Activated T-helper 1 cell treated with anti-CD3 and anti-CD28 coated beads, Interleukin-12 subunit alpha, Interleukin-12 subunit beta, Interleukin-2, Interleukin-4 antibody, amounts not matched to agents 30 ng/mL and 10 ng/mL and 1 ng/mL, durations not matched to agents 14 hours and 24 hours and 36 hours (primary cell): ENCODE results near the gene IGFBP1. TPM values are rescaled to one million over a fixed set of nuclear protein-coding genes. Genes with fewer than 3 reads are reported as not detected.

Experiments used
- DNase-seq: peaks from one replicate; pipeline ENCODE4 v3.0.0; 2021; ENCODE audit warnings: low spot score
- H3K27ac Mint-ChIP-seq: one replicate; pipeline ENCODE4 v1.8.0; 2021; ENCODE audit warnings: mild to moderate bottlenecking, mixed read lengths
- H3K27me3 Mint-ChIP-seq: one replicate; pipeline ENCODE4 v1.8.0; 2022; ENCODE audit warnings: mild to moderate bottlenecking, moderate library complexity, mixed read lengths; ENCODE audit not compliant: insufficient read depth
- H3K36me3 Mint-ChIP-seq: one replicate; pipeline ENCODE4 v1.8.0; 2021; ENCODE audit warnings: low read depth, mixed read lengths
- H3K4me1 Mint-ChIP-seq: one replicate; pipeline ENCODE4 v1.8.0; 2021; ENCODE audit warnings: low read depth, mixed read lengths
- H3K4me3 Mint-ChIP-seq: one replicate; pipeline ENCODE4 v1.8.0; 2021; ENCODE audit warnings: mild to moderate bottlenecking, moderate library complexity, mixed read lengths
- H3K9me3 Mint-ChIP-seq: one replicate; pipeline ENCODE4 v1.8.0; 2021; ENCODE audit warnings: mixed read lengths
- intact Hi-C: fragments of 100-400 bp; cut with micrococcal nuclease; formaldehyde crosslinking; loops from one replicate; pipeline ENCODE4 v1.15.1; 2024
- total RNA-seq: library from RNA; stranded (reverse); gene quantifications from 2 replicates; pipeline ENCODE4 v1.2.3, GENCODE V29; 2022

Gene IGFBP1
- total RNA-seq, 1 donor from 2014 or later, result not detected

- DNase-seq, result no peak
- Mint-ChIP-seq H3K9me3 (no peaks in the 10 kb centered on the region), H3K4me1 (no peaks in the 10 kb centered on the region), H3K4me3 (no peak overlapping the region), H3K27me3 (peaks cover 5% of the 10 kb centered on the region), H3K36me3 (no peaks in the 10 kb centered on the region), H3K27ac (no peak overlapping the region)
- intact Hi-C loops, result no loop called here
Measured at GRCh38 chr7:45869426-45869825, 18.9 kb upstream of the IGFBP1 start.

- Mint-ChIP-seq H3K4me3 (no peak overlapping the region), H3K4me1 (no peaks in the 10 kb centered on the region), H3K9me3 (no peaks in the 10 kb centered on the region), H3K27ac (no peak overlapping the region), H3K27me3 (peaks cover 5% of the 10 kb centered on the region), H3K36me3 (no peaks in the 10 kb centered on the region)
- intact Hi-C loops, result no loop called here
- no peak for DNase-seq
Measured at GRCh38 chr7:45872116-45873034, 15.9 kb upstream of the IGFBP1 start.

DNA sequence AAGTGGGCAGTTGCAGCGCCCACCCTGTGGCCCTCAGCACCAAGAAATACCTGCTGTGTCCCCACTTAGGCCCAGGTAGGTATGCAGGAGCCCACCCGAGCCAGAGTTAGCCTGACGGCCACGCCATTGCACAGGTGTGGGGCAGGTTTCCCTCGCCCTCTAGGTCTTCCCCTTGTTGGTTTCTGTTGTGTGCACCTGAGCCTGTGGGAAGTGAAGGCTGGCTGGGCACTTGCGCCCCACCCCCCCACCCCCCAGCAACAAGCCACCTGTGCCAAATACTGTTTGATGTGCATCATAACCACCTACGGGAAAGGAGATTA, 15.3 kb upstream of the IGFBP1 start, which contains the start of gene CCDC201:
Gene CCDC201, minus strand, starts transcription at position 48 of the 320 bp plus-strand sequence. CDS start 75 bp downstream, outside the sequence.
- no peak within 1 kb of the TSS for H3K4me3 Mint-ChIP-seq
- H3K27me3 Mint-ChIP-seq, result peaks cover 5% of the 10 kb centered on the region
- H3K36me3 Mint-ChIP-seq, result no peaks in the 10 kb centered on the region
- intact Hi-C loops, result no loop called here
- H3K4me1 Mint-ChIP-seq, result no peaks in the 10 kb centered on the region
- DNase-seq, result no peak
- H3K9me3 Mint-ChIP-seq, result no peaks in the 10 kb centered on the region
- no peak within 1 kb of the TSS for H3K27ac Mint-ChIP-seq

GRCh38 chr7:45873355-45873754, 14.9 kb upstream of the IGFBP1 start:
- no peaks in the 10 kb centered on the region for H3K9me3 Mint-ChIP-seq
- H3K4me3 Mint-ChIP-seq, result no peak overlapping the region
- H3K27me3 Mint-ChIP-seq, result peaks cover 5% of the 10 kb centered on the region
- no peak for DNase-seq
- H3K4me1 Mint-ChIP-seq, result no peaks in the 10 kb centered on the region
- H3K36me3 Mint-ChIP-seq, result no peaks in the 10 kb centered on the region
- intact Hi-C loops, result no loop called here
- no peak overlapping the region for H3K27ac Mint-ChIP-seq

- Mint-ChIP-seq H3K4me3 (no peak overlapping the region), H3K27ac (no peak overlapping the region), H3K36me3 (no peaks in the 10 kb centered on the region), H3K4me1 (no peaks in the 10 kb centered on the region), H3K27me3 (peaks cover 5% of the 10 kb centered on the region), H3K9me3 (no peaks in the 10 kb centered on the region)
- intact Hi-C loops, result no loop called here
- DNase-seq, result no peak
Measured at GRCh38 chr7:45874408-45875131, 13.7 kb upstream of the IGFBP1 start.

DNA sequence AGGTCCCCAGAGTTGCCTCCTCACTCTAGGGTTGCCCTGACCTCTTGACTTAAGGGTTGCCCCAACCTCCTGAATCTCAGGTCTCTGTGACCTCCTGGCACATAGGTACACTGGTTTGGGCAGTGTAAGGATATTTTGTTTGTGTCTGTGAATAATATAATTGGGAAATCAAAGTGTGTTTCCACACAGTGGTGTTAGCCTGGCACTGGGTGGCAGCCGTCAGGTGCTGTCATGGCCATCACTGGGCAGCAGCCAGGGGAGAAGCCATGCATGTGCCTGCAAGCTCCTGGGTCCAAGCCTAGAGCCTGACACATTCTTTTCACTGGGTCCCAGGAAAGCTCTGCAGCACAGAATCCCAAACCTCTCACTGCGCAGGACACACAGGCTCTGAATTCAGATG, 11.8 kb upstream of the IGFBP1 start:
- Mint-ChIP-seq H3K4me3 (no peak overlapping the region), H3K4me1 (no peaks in the 10 kb centered on the region), H3K27me3 (no peaks in the 10 kb centered on the region), H3K36me3 (no peaks in the 10 kb centered on the region), H3K9me3 (no peaks in the 10 kb centered on the region), H3K27ac (no peak overlapping the region)
- intact Hi-C loops, result no loop called here
- no peak for DNase-seq

GRCh38 chr7:45878457-45879144, 9.7 kb upstream of the IGFBP1 start:
- Mint-ChIP-seq H3K4me3 (no peak overlapping the region), H3K36me3 (no peaks in the 10 kb centered on the region), H3K4me1 (no peaks in the 10 kb centered on the region)

DNA sequence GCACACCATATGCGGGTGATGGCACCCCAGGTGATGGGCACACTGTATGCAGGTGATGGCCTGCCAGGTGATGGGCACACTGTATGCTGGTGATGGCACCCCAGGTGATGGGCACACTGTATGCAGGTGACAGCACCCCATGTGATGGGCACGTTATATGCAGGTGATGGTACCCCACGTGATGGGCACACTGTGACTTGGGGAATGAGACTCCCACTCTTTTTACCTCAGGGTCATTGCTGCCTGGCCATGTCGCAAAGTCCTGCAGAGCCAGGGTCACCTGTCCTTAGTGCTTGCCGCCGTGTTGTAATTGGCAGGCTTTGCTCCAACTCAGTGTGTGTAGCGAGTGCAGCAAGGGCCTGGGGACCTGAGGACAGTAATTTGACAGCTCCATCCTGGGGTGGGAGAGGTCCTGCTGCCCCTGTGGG, 7.8 kb upstream of the IGFBP1 start:
- H3K4me1 Mint-ChIP-seq, result no peaks in the 10 kb centered on the region
- H3K4me3 Mint-ChIP-seq, result no peak overlapping the region
- H3K9me3 Mint-ChIP-seq, result no peaks in the 10 kb centered on the region
- H3K27me3 Mint-ChIP-seq, result peaks cover 4% of the 10 kb centered on the region
- no peaks in the 10 kb centered on the region for H3K36me3 Mint-ChIP-seq
- H3K27ac Mint-ChIP-seq, result no peak overlapping the region
- intact Hi-C loops, result no loop called here
- no peak for DNase-seq

More at GRCh38 chr7:45878457-45879144, 9.7 kb upstream of the IGFBP1 start:
- intact Hi-C loops, result no loop called here
- H3K9me3 Mint-ChIP-seq, result no peaks in the 10 kb centered on the region
- no peak overlapping the region for H3K27ac Mint-ChIP-seq
- no peak for DNase-seq
- H3K27me3 Mint-ChIP-seq, result no peaks in the 10 kb centered on the region

- H3K27ac Mint-ChIP-seq, result no peak overlapping the region
- intact Hi-C loops, result no loop called here
- H3K27me3 Mint-ChIP-seq, result peaks cover 6% of the 10 kb centered on the region
- no peaks in the 10 kb centered on the region for H3K36me3 Mint-ChIP-seq
- H3K4me3 Mint-ChIP-seq, result no peak overlapping the region
- H3K9me3 Mint-ChIP-seq, result no peaks in the 10 kb centered on the region
- H3K4me1 Mint-ChIP-seq, result no peaks in the 10 kb centered on the region
- DNase-seq, result no peak
Measured at GRCh38 chr7:45881280-45881758, 7.0 kb upstream of the IGFBP1 start.

DNA sequence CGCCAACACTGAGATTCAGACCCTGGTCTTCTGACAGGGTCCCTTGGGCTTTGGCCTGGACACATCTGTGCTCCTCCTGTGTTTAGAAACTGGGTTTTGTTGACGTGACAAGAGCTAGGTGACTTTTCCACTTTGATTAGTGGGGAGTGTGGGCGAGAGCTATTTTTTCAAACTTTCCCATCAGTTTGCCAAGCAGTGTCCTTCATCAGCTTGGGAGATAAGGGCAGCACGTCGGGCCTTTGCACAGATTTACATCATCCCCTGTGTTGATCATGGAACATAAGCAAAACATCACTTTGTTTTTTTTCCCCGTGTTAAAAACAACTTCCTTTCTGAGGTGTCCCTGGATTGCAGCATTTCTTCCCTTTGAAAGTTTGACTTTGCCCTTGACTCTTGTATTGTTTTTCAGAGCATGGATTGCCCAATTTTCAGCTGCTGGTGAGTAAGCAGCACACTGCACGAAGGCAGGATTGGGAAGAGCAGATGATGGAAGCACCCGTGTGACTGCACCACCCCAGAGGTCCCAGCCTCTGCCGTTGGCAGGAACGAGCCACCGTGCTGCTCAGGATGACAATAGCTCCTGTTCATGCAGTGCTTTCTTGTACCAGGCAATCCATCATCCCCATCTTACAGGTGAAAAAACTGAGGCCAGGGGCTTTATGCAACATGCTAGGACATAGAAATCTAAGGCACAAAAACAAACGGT, 6.4 kb upstream of the IGFBP1 start:
- intact Hi-C loops, result no loop called here
- Mint-ChIP-seq H3K4me1 (no peaks in the 10 kb centered on the region), H3K4me3 (no peak overlapping the region), H3K27me3 (peaks cover 11% of the 10 kb centered on the region), H3K9me3 (no peaks in the 10 kb centered on the region), H3K27ac (no peak overlapping the region), H3K36me3 (no peaks in the 10 kb centered on the region)
- DNase-seq, result no peak

DNA sequence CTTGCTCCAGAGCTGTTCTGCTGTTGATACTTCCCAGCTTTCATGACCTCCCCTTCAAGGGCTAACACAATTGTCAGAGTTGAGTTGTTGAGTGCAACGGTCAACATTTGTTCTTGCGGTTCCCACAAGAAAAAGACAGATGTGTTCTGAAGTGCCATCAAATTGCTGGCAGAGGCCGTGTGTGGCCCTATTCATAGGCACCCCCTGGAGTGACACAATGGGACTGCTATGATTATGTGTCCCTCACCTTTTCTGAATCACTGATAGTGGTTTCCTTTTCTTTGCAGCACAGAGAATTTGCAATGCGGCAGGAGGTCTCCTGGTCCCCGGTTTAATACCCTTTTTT, 5.8 kb upstream of the IGFBP1 start:
- H3K27ac Mint-ChIP-seq, result no peak overlapping the region
- no peak for DNase-seq
- H3K4me3 Mint-ChIP-seq, result no peak overlapping the region
- H3K4me1 Mint-ChIP-seq, result no peaks in the 10 kb centered on the region
- H3K27me3 Mint-ChIP-seq, result peaks cover 15% of the 10 kb centered on the region
- H3K36me3 Mint-ChIP-seq, result no peaks in the 10 kb centered on the region
- no peaks in the 10 kb centered on the region for H3K9me3 Mint-ChIP-seq
- intact Hi-C loops, result no loop called here

- Mint-ChIP-seq H3K4me3 (no peak overlapping the region), H3K9me3 (no peaks in the 10 kb centered on the region), H3K4me1 (no peaks in the 10 kb centered on the region), H3K36me3 (no peaks in the 10 kb centered on the region), H3K27me3 (peaks cover 27% of the 10 kb centered on the region), H3K27ac (no peak overlapping the region)
- intact Hi-C loops, result no loop called here
- no peak for DNase-seq
Measured at GRCh38 chr7:45884136-45884535, 4.2 kb upstream of the IGFBP1 start.
